Adrenal gland (tissue), 5 donors: Measurements from ENCODE around the gene MNX1.

Source experiments
- POLR2A ChIP-seq, 2 donors: fragments of 450-650 bp; IDR thresholded peaks; one replicate each; pipeline ENCODE4 v1.6.1; 2017; ENCODE audit warnings: antibody characterized with exemption in 2 of 2, mild to moderate bottlenecking in 2 of 2, moderate library complexity in 1 of 2
- TF ChIP-seq, protein P1 (sequence below), 6 experiments: fragments of 450-650 bp in 4 of 6; fragments of 200-600 bp in 2 of 6; sonication (generic) in 1 of 6; IDR thresholded peaks; 1 replicate in 5 of 6; 2 replicates in 1 of 6; pipeline versions ENCODE4 v1.5.1 to v1.8.0; 2016 to 2021; ENCODE audit warnings: antibody characterized with exemption in 6 of 6, mild to moderate bottlenecking in 2 of 6, moderate library complexity in 1 of 6
- donor health status: DM: no; HTN: no; CAD: no.

DNA sequence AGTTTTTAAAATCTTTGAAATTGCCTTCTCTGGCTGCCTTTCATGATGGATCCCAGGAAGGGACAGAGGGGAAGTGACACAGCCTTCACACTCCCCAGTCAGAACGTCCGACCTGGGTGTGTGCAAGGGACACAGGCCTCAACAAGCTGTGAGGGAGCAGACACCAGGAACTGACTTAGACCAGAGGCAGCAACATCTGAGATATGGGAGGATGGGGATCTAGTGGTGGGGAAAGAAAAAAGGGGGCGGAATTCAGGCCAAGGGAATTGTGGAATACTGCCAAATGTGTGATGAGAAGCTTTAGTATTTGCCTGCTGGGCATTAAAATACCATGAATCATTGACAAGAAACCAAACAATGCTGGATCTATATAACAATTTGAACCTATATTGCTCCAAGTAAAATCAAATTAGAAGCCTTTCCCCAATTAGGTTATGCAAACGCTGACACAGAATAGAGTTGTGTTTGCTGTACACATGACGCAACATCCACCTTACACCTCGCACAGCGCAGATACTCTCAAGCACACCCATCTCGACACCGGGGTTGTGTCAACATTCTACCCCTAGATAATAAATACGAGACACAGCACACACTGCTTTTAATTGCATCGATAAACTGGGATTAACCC lies 17.2 kb upstream of the MNX1 start:
- TF ChIP-seq, protein P1, sequence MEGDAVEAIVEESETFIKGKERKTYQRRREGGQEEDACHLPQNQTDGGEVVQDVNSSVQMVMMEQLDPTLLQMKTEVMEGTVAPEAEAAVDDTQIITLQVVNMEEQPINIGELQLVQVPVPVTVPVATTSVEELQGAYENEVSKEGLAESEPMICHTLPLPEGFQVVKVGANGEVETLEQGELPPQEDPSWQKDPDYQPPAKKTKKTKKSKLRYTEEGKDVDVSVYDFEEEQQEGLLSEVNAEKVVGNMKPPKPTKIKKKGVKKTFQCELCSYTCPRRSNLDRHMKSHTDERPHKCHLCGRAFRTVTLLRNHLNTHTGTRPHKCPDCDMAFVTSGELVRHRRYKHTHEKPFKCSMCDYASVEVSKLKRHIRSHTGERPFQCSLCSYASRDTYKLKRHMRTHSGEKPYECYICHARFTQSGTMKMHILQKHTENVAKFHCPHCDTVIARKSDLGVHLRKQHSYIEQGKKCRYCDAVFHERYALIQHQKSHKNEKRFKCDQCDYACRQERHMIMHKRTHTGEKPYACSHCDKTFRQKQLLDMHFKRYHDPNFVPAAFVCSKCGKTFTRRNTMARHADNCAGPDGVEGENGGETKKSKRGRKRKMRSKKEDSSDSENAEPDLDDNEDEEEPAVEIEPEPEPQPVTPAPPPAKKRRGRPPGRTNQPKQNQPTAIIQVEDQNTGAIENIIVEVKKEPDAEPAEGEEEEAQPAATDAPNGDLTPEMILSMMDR (IDR thresholded peaks at IDR 0.05): no peak
- TF ChIP-seq POLR2A (IDR thresholded peaks at IDR 0.05): no peak
